GM13976 (cell line): ENCODE results near the gene PI16.
"Not testable (repeated sequence)": the region's sequence is repeated elsewhere in the genome, so short reads cannot be mapped to it uniquely, and the experiment has no call there.

ENCODE experiments used
- DNase-seq: peaks from one replicate; pipeline ENCODE4 v3.0.0; 2012; ENCODE audit warnings: low spot score
- in situ Hi-C: fragments of 300-500 bp; cut with MboI; formaldehyde crosslinking; loops from one replicate; pipeline ENCODE4 v1.12.0; 2022; ENCODE audit warnings: low sequenced_read_pairs, mixed read lengths, inconsistent platforms; ENCODE audit not compliant: unreplicated experiment
- TF ChIP-seq, protein P1 (sequence below): IDR thresholded peaks from 2 replicates; pipeline ENCODE4 v1.5.1; 2012; ENCODE audit warnings: borderline replicate concordance, mild to moderate bottlenecking; ENCODE audit not compliant: insufficient read depth; ENCODE audit errors: extremely low read depth, missing control alignments, control extremely low read depth

The PI16 gene

DNA sequence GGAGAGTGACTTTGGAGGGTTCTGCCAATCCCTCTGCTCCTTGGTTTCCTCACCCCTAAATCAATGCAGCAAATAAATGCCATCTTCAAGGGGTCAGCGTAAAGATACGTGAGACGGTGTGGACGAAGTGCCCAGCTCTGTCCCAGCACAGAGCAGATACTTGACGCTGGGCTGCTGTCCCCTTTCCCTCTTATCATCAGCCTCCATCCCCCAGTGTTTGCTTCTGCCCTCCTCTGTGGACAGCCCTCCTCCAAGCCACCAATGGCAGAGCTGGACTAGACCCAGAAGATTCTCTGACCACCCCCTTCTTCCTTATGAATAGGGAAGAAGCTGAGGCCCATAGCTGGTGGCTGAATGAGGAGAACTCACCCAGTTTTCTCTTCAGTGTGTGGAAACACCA is 17.7 kb upstream of the PI16 start:
- DNase-seq = no peak
- TF ChIP-seq, protein P1, sequence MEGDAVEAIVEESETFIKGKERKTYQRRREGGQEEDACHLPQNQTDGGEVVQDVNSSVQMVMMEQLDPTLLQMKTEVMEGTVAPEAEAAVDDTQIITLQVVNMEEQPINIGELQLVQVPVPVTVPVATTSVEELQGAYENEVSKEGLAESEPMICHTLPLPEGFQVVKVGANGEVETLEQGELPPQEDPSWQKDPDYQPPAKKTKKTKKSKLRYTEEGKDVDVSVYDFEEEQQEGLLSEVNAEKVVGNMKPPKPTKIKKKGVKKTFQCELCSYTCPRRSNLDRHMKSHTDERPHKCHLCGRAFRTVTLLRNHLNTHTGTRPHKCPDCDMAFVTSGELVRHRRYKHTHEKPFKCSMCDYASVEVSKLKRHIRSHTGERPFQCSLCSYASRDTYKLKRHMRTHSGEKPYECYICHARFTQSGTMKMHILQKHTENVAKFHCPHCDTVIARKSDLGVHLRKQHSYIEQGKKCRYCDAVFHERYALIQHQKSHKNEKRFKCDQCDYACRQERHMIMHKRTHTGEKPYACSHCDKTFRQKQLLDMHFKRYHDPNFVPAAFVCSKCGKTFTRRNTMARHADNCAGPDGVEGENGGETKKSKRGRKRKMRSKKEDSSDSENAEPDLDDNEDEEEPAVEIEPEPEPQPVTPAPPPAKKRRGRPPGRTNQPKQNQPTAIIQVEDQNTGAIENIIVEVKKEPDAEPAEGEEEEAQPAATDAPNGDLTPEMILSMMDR = no peak
- in situ Hi-C loops = no loop called here

DNA sequence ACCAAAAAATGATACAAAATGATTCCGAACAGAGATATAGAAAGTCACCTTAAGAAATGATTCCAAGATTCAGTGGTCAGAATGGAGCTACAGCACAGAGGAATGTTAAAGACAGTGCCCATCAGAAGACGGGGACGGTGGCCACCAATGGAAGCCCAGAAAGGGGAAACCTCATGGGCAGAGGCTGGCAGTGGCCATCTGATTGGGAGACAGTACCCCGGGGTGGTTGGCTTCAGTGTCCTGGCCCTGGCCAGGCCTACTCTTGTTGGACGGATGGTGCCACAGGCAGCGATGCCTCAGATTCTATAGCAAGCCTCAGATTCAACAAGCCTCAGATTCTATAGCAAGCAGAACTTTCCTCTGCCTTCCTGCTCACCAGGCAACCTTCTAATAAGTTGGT is 16.6 kb upstream of the PI16 start:
- TF ChIP-seq, protein P1 = no peak
- DNase-seq = no peak
- in situ Hi-C loops = no loop called here

DNA sequence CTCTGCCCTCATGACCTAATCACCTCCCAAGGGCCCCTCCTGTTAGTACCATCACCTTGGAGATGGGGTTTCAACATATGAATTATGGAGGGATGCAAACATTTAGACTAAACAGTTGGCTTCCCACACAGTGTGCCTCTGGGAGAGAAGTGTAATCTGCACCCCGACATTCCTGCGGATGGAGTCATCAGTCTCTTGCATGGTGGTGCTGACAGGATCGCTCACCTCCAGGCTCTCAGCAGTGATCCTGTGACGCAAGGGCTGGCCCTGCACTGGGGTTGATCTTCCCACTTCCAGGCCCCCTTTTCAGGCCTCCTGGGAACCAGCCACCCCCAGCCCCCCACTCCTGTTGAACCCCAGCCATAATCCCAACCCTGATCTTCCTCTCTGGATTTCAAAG is 16.0 kb upstream of the PI16 start:
- TF ChIP-seq, protein P1 = no peak
- DNase-seq = no peak
- in situ Hi-C loops = no loop called here

DNA sequence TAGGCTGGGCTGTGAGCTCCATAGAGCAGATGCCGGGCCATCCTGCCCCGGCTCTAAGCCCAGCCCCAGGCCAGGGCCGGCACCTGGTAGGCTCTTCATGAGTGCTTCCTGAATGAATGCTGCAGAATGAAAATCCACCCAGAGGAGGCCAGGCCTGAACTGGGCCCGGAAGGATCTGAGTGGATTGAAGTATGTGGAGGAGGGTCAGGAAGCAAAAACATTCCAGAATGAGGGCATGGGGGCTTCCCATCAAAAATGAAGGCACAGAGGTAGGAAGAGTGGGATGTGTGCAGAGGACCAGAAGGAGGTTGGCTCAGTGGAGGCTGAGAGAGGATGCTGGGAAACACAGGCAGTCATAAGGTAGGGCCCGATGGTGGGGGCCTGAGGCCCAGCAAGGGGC is 15.5 kb upstream of the PI16 start:
- in situ Hi-C loops = not testable (repeated sequence)

DNA sequence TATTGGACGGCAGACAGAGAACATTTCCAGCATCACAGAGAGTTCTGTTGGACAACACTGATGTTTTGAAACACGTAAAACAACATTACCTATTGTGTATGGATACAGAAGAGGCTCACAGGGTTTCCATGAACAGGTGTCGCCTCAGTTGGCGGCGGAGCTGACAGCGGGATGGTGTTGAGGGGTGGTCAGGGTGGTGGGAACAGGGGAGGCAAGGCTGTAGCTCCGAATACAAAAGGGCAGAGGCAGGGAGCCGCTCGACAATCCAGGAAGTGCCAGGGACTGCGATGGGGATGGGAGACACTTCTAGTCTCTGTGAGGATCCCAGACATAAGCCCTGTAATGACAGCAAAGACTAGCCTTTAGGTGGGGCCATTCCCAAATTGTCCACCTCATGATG is 14.5 kb upstream of the PI16 start:
- DNase-seq = peak; percentile 12
- TF ChIP-seq, protein P1 = no peak
- in situ Hi-C loops = no loop called here

More for the DNA sequence above, 15.5 kb upstream of the PI16 start:
- DNase-seq = not testable (repeated sequence)

DNA sequence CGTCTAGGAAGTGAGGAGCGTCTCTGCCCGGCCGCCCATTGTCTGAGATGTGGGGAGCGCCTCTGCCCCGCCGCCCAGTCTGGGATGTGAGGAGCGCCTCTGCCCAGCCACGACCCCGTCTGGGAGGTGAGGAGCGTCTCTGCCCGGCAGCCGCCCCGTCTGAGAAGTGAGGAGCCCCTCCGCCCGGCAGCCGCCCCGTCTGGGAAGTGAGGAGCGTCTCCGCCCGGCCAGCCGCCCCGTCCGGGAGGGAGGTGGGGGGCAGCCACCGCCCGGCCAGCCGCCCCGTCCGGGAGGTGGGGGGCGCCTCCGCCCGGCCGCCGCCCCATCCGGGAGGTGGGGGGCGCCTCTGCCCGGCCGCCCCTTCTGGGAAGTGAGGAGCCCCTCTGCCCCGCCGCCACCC is 13.0 kb upstream of the PI16 start:
- in situ Hi-C loops = not testable (repeated sequence)

DNA sequence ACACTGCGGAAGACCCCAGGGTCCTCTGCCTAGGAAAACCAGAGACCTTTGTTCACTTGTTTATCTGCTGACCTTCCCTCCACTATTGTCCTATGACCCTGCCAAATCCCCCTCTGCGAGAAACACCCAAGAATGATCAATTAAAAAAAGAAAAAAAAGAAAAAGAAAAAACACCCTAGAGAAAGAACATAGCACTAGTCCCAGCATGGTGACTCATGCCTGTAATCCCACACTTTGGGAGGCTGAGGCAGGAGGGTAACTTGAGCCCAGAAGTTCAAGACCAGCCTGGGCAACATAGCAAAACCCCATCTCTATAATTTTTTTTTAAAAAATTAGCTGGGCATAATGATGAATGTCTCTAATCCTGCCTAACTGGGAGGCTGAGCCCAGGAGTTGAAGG is 12.2 kb upstream of the PI16 start:
- in situ Hi-C loops, DNase-seq: not testable (repeated sequence)

More for the DNA sequence above, 13.0 kb upstream of the PI16 start:
- not testable (repeated sequence) for DNase-seq

DNA sequence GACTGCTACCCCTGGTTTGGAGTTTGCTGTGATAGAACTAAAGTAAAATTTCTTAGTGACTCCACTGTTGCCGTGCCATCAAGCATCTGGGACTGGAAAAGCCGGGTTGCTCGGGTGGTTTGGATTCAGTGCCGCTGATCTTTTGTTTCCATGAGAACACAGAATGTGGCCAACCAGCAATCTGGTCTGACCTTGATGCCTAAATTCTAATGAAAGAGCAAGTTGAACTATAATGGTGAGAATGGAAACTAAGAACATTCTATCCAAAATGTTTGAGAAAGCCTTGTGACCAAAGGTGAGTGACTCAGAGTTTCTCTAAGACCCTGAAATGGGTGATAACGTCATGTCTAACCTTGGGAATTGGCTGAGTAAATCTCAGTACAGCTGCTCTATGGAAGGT is 9.9 kb upstream of the PI16 start:
- in situ Hi-C loops = no loop called here
- TF ChIP-seq, protein P1 = no peak
- peak; percentile 31 for DNase-seq
